Measurements from ENCODE around the gene CDYL2.

DNA sequence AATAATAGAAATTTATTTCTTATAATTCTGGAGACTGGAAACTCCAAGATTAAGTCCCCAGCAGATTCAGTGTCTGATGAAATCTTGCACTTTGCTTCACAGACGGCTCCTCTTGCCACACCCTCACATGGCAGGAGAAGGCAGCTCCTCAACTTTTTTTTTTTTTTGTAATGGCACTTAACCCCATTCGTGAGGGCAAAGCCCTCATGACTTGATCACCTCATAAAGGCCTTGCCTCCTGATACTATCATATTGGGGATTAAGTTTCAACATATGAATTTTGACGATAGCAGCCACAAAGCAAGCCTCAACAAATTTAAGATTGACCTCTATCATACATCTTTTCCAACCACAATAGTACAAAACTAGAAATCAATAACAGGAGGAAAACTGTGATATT, 42.3 kb upstream of the CDYL2 start:
- TF ChIP-seq, protein P1, sequence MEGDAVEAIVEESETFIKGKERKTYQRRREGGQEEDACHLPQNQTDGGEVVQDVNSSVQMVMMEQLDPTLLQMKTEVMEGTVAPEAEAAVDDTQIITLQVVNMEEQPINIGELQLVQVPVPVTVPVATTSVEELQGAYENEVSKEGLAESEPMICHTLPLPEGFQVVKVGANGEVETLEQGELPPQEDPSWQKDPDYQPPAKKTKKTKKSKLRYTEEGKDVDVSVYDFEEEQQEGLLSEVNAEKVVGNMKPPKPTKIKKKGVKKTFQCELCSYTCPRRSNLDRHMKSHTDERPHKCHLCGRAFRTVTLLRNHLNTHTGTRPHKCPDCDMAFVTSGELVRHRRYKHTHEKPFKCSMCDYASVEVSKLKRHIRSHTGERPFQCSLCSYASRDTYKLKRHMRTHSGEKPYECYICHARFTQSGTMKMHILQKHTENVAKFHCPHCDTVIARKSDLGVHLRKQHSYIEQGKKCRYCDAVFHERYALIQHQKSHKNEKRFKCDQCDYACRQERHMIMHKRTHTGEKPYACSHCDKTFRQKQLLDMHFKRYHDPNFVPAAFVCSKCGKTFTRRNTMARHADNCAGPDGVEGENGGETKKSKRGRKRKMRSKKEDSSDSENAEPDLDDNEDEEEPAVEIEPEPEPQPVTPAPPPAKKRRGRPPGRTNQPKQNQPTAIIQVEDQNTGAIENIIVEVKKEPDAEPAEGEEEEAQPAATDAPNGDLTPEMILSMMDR (conservative IDR thresholded peaks at IDR 0.05; ENCODE audit: low read depth, low read length), result no peak
- TF ChIP-seq EZH2phosphoT487 (IDR thresholded peaks at IDR 0.05; ENCODE audit: borderline replicate concordance, low read length) (no peak), EZH2 (IDR thresholded peaks at IDR 0.05; ENCODE audit: low read length, unreplicated experiment) (no peak)
